ENCODE results near the gene ZNF879.

The ZNF879 gene

DNA sequence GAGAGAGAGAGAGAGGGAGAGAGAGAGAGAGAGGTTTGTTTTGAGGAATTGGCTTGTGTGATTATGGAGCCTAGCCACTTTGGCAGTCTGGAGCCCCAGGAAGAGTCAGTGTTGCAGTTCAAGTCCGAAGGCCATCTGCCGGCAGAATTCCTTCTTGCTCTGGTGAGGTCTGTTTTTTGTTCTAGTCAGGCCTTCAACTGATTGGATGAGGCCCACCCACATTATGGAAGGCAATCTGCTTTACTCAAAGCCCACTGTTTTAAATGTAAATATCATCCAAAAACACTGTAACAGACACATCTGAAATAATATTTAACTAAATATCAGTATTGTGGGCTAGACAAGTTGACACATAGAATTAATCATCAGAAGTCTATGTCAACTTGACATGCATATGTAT is 17.0 kb upstream of the ZNF879 start:
- H3F3A ChIP-seq (ENCODE audit: insufficient read depth, low read length): no peaks in the 10 kb centered on the region
- H3K79me2 ChIP-seq (ENCODE audit: insufficient read depth, low read length): no peaks in the 10 kb centered on the region
- no peaks in the 10 kb centered on the region for H3K9me2 ChIP-seq (ENCODE audit: low read depth, low read length)
- no peak overlapping the region for H3K27ac ChIP-seq (ENCODE audit: low read depth, low read length, poor library complexity, severe bottlenecking)
- H3K9ac ChIP-seq (ENCODE audit: low read length): no peak overlapping the region
- H2AFZ ChIP-seq (ENCODE audit: low read length): no peak overlapping the region
- H3K4me3 ChIP-seq (ENCODE audit: low read depth, low read length, poor library complexity, severe bottlenecking): no peak overlapping the region
- H3K9me3 ChIP-seq (ENCODE audit: low read length): no peaks in the 10 kb centered on the region; the same call in 1 of the 2 replicates
- TF ChIP-seq, protein P1, sequence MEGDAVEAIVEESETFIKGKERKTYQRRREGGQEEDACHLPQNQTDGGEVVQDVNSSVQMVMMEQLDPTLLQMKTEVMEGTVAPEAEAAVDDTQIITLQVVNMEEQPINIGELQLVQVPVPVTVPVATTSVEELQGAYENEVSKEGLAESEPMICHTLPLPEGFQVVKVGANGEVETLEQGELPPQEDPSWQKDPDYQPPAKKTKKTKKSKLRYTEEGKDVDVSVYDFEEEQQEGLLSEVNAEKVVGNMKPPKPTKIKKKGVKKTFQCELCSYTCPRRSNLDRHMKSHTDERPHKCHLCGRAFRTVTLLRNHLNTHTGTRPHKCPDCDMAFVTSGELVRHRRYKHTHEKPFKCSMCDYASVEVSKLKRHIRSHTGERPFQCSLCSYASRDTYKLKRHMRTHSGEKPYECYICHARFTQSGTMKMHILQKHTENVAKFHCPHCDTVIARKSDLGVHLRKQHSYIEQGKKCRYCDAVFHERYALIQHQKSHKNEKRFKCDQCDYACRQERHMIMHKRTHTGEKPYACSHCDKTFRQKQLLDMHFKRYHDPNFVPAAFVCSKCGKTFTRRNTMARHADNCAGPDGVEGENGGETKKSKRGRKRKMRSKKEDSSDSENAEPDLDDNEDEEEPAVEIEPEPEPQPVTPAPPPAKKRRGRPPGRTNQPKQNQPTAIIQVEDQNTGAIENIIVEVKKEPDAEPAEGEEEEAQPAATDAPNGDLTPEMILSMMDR (IDR thresholded peaks at IDR 0.05; ENCODE audit: low read length): no peak
- TF ChIP-seq EZH2 (IDR thresholded peaks at IDR 0.05; ENCODE audit: borderline replicate concordance, low read length): no peak
- H3K36me3 ChIP-seq (ENCODE audit: insufficient read depth, low read length): no peaks in the 10 kb centered on the region
- H3K27me3 ChIP-seq (ENCODE audit: insufficient read depth, low read length): no peaks in the 10 kb centered on the region
- no peaks in the 10 kb centered on the region for H4K20me1 ChIP-seq (ENCODE audit: insufficient read depth, low read length)
- no peak overlapping the region for H3K4me2 ChIP-seq (ENCODE audit: low read length)
- H3K4me1 ChIP-seq (ENCODE audit: insufficient read depth, low read length, severe bottlenecking): no peaks in the 10 kb centered on the region

DNA sequence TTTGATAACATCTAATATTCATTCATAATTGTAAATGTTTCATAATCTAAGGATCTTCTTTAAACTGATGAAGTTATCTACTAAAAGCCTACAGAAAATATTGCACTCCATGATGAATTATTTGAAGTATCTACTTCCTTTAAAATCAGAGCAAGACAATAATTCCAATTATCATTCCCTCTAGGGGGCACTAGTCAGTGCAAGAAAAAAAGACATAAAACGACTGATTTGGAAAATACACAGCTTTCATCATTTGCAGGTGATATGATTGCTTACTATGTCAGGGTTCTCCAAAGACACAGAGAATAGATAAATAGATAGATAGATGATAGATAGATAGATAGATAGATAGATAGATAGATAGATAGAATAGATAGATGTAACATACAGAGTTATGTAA is 14.9 kb upstream of the ZNF879 start:
- H3K9me3 ChIP-seq (ENCODE audit: low read length): no peaks in the 10 kb centered on the region; the same call in 1 of the 2 replicates
- H4K20me1 ChIP-seq (ENCODE audit: insufficient read depth, low read length): no peaks in the 10 kb centered on the region
- no peak overlapping the region for H2AFZ ChIP-seq (ENCODE audit: low read length)
- H3K4me3 ChIP-seq (ENCODE audit: low read depth, low read length, poor library complexity, severe bottlenecking): no peak overlapping the region
- no peaks in the 10 kb centered on the region for H3K36me3 ChIP-seq (ENCODE audit: insufficient read depth, low read length)
- H3K4me2 ChIP-seq (ENCODE audit: low read length): no peak overlapping the region
- H3K79me2 ChIP-seq (ENCODE audit: insufficient read depth, low read length): no peaks in the 10 kb centered on the region
- H3K27me3 ChIP-seq (ENCODE audit: insufficient read depth, low read length): no peaks in the 10 kb centered on the region
- TF ChIP-seq EZH2 (IDR thresholded peaks at IDR 0.05; ENCODE audit: borderline replicate concordance, low read length): no peak
- TF ChIP-seq, protein P1 (IDR thresholded peaks at IDR 0.05; ENCODE audit: low read length): peak; percentile 34; the same call in 1 of the 2 replicates
- H3K9ac ChIP-seq (ENCODE audit: low read length): no peak overlapping the region
- H3K9me2 ChIP-seq (ENCODE audit: low read depth, low read length): no peaks in the 10 kb centered on the region
- no peaks in the 10 kb centered on the region for H3F3A ChIP-seq (ENCODE audit: insufficient read depth, low read length)
- H3K4me1 ChIP-seq (ENCODE audit: insufficient read depth, low read length, severe bottlenecking): no peaks in the 10 kb centered on the region
- H3K27ac ChIP-seq (ENCODE audit: low read depth, low read length, poor library complexity, severe bottlenecking): no peak overlapping the region

DNA sequence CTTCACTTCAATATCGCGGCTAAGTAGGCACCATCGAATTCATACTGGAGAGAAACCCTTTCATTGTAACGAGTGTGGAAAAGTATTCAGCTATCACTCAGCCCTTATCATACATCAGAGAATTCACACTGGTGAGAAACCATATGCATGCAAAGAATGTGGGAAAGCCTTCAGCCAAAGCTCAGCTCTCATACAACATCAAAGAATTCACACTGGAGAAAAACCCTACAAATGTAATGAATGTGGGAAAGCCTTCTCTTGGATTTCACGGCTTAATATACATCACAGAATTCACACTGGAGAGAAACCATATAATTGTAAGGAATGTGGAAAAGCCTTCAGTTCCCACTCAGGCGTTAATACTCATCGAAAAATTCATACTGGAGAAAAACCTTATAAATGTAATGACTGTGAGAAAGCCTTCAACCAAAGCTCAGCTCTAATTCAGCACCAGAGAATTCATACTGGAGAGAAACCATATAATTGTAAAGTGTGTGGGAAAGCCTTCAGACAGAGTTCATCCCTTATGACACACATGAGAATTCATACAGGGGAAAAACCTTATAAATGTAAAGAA is 9.5 kb downstream of the ZNF879 start:
- TF ChIP-seq, protein P1 (IDR thresholded peaks at IDR 0.05; ENCODE audit: low read length): no peak
- no peak for TF ChIP-seq EZH2 (IDR thresholded peaks at IDR 0.05; ENCODE audit: borderline replicate concordance, low read length)
- Histone ChIP-seq H4K20me1 (ENCODE audit: insufficient read depth, low read length) (no peaks in the 10 kb centered on the region), H2AFZ (ENCODE audit: low read length) (no peak overlapping the region), H3K4me1 (ENCODE audit: insufficient read depth, low read length, severe bottlenecking) (no peaks in the 10 kb centered on the region), H3K36me3 (ENCODE audit: insufficient read depth, low read length) (no peaks in the 10 kb centered on the region), H3K27ac (ENCODE audit: low read depth, low read length, poor library complexity, severe bottlenecking) (no peak overlapping the region), H3K27me3 (ENCODE audit: insufficient read depth, low read length) (no peaks in the 10 kb centered on the region), H3K9ac (ENCODE audit: low read length) (no peak overlapping the region), H3K4me2 (ENCODE audit: low read length) (no peak overlapping the region), H3K79me2 (ENCODE audit: insufficient read depth, low read length) (no peaks in the 10 kb centered on the region), H3F3A (ENCODE audit: insufficient read depth, low read length) (no peaks in the 10 kb centered on the region), H3K4me3 (ENCODE audit: low read depth, low read length, poor library complexity, severe bottlenecking) (no peak overlapping the region), H3K9me3 (ENCODE audit: low read length) (peaks cover 29% of the 10 kb centered on the region), H3K9me2 (ENCODE audit: low read depth, low read length) (no peaks in the 10 kb centered on the region)
